GM19395 (cell line): ENCODE results near the gene TRAPPC8.
"Not testable (repeated sequence)": the region's sequence is repeated elsewhere in the genome, so short reads cannot be mapped to it uniquely, and the experiment has no call there.

Experiments
- ATAC-seq: cut with Tn5 transposase; IDR thresholded peaks from one replicate; pipeline ENCODE4 v1.9.1; 2021; ENCODE audit warnings: mild to moderate bottlenecking, moderate library complexity; ENCODE audit not compliant: unreplicated experiment

Gene TRAPPC8, protein sequence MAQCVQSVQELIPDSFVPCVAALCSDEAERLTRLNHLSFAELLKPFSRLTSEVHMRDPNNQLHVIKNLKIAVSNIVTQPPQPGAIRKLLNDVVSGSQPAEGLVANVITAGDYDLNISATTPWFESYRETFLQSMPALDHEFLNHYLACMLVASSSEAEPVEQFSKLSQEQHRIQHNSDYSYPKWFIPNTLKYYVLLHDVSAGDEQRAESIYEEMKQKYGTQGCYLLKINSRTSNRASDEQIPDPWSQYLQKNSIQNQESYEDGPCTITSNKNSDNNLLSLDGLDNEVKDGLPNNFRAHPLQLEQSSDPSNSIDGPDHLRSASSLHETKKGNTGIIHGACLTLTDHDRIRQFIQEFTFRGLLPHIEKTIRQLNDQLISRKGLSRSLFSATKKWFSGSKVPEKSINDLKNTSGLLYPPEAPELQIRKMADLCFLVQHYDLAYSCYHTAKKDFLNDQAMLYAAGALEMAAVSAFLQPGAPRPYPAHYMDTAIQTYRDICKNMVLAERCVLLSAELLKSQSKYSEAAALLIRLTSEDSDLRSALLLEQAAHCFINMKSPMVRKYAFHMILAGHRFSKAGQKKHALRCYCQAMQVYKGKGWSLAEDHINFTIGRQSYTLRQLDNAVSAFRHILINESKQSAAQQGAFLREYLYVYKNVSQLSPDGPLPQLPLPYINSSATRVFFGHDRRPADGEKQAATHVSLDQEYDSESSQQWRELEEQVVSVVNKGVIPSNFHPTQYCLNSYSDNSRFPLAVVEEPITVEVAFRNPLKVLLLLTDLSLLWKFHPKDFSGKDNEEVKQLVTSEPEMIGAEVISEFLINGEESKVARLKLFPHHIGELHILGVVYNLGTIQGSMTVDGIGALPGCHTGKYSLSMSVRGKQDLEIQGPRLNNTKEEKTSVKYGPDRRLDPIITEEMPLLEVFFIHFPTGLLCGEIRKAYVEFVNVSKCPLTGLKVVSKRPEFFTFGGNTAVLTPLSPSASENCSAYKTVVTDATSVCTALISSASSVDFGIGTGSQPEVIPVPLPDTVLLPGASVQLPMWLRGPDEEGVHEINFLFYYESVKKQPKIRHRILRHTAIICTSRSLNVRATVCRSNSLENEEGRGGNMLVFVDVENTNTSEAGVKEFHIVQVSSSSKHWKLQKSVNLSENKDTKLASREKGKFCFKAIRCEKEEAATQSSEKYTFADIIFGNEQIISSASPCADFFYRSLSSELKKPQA (N-terminal part only)

GRCh38 chr18:31942999-31943877 lies at the start of gene TRAPPC8:
Gene TRAPPC8, minus strand, starts transcription at chr18:31943128. Its CDS starts 364 bp downstream, at chr18:31942764.
- peak; percentile 85 for ATAC-seq

GRCh38 chr18:31990823-31991222 lies 47.9 kb upstream of the TRAPPC8 start:
- ATAC-seq, result peak; percentile 94

DNA sequence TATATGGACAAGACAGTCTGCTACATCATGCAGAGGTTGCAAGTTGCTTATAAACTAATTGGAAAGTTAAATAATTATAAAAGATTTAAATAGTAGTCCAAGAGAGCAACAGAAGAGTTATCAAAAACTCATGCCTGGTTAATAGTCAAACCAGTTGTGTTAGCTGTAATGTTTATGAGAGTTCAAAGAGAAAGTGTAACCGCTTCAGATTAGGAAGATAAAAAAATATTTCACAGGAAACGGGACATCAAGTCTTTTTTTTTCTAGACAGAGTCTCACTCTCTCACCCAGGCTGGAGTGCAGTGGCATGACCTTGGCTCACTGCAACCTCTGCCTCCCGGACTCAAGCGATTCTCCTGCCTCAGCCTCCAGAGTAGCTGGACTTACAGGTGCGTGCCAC lies 41.0 kb upstream of the TRAPPC8 start:
- ATAC-seq, result no peak

GRCh38 chr18:31983020-31983419 lies 40.1 kb upstream of the TRAPPC8 start:
- ATAC-seq, result no peak

- no peak for ATAC-seq
Observed at GRCh38 chr18:31980863-31981262, 37.9 kb upstream of the TRAPPC8 start.

DNA sequence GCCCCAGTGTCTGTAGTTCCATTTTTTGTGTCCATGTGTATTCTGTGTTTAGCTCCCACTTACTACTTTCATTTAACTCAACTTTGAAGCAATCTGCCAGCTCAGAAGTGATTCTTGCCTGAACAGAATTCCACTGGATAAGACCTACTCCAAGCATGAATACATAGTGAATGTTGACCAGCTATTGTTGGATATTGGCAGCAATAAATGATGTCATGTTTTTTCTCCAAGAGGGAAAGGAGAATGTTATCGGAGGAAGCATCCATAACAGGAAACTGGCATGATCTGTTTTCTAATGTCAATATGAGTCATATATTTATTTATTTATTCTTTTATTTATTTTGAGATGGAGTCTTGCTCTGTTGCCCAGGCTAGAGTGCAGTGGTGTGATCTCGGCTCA lies 36.8 kb upstream of the TRAPPC8 start:
- no peak for ATAC-seq

DNA sequence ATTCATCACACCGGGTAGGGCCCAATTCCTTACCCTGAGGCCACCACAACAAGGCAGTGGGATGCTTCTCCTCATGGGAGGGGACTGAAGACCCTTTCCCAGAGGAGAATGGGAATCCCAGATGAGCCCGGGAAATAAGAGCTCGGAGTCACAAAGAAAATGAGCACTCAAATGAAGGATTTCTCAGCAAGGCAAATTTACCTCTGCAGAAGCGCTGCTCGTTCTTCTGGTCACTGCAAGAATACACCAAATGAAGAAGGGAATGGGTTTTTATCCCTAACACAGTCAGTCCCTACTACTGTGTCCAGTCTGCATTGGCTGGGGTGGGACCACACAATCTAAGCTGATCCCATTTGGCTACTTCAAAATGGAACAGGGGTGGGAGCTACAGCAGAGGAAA lies 35.7 kb upstream of the TRAPPC8 start:
- no peak for ATAC-seq

DNA sequence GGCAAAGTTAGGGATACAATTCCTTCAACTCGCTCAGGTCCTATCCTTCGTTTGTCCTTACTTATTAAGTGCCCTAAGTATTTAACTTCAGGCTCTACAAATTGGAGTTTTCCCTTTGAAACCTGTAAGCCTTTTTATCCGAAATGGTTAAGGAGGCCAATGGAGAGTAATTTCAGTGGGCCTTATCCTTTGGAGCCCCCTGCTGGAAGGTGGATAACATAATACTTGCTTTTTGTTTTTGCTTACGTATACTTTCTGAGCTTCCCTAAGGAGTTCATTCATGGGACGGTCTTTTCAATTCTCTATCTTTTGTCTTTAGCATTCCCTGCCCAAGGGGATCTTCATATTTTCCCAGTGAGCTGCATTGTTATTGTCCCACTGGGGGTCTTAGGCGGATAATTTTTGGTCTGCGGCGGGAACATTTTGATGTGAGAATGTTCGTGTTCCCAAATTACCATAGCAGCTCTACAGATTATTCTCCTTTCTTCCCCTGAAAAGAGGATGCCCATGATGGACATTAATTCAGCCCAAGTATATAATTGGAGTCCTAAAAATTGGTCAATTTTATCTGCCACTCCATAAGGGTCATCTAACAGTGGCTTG lies 34.4 kb upstream of the TRAPPC8 start:
- no peak for ATAC-seq

GRCh38 chr18:31976242-31976641 lies 33.3 kb upstream of the TRAPPC8 start:
- ATAC-seq, result no peak

DNA sequence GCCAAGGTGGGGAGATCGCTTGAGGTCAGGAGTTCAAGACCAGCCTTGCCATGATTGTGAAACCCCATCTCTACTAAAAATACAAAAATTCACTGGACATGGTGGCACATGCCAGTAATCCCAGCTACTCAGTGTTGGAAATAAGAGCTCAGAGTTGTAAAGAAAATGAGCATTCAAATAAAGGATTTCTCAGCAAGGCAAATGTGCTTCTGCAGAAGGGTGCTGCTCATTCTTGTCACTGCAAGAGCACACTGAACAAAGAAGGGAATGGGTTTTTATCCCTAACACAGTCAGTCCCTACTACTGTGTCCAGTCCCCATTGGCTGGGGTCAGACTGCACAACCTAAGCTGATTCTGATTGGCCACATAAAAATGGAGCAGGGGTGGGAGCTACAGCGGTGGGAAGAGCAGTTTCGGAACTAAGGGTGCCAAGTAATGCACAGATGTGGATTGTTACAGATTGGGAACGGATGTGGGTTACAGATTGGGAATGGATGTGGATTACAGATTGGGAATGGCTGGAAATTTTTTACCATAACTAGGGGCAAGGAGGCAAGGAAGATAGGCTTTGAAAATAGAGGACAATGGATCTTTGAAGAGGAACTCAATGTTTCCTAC lies 31.1 kb upstream of the TRAPPC8 start:
- ATAC-seq, result no peak

- no peak for ATAC-seq
Observed at GRCh38 chr18:31970617-31971016, 27.7 kb upstream of the TRAPPC8 start.

GRCh38 chr18:31965316-31965970 lies 22.5 kb upstream of the TRAPPC8 start:
- ATAC-seq, result no peak

DNA sequence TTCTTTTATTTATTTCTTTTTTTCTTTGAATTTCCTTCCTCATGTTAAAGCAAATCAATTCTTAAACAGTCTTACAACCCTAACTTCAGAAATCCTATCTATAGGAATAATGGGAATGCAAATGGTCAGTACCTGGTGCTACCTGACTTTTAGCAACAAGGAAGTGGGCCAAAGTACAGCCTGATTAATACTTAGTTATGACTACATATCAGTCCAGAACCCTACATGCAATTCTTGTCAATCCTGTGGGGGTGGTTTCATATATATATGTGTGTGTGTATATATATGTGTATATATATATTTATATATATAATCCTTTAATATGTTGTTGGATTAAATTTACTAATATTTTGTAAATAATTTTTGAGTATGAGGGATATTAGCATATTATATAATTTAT lies 14.8 kb upstream of the TRAPPC8 start:
- no peak for ATAC-seq

DNA sequence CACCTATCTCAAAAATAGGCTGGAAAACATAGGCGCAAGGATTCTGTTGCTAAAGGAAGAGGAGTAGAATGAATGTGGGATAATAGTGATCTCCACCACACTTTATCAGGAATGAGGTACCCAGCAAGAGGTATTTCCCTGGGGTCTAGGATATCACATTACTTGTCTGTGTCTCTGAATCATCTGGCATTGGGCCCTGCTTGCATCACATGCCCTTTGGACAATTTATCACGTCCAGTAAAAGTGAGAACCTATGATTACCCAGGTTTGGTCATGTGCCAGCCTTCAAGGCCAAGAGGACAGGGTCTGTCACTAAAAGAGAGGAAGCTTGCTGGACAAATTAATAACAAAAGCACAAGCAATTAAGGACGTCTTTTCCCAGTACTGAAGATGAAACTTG lies 11.4 kb upstream of the TRAPPC8 start:
- no peak for ATAC-seq

- not testable (repeated sequence) for ATAC-seq
Observed at GRCh38 chr18:31953699-31954098, 10.8 kb upstream of the TRAPPC8 start.

GRCh38 chr18:31952223-31952622 lies 9.3 kb upstream of the TRAPPC8 start:
- no peak for ATAC-seq

DNA sequence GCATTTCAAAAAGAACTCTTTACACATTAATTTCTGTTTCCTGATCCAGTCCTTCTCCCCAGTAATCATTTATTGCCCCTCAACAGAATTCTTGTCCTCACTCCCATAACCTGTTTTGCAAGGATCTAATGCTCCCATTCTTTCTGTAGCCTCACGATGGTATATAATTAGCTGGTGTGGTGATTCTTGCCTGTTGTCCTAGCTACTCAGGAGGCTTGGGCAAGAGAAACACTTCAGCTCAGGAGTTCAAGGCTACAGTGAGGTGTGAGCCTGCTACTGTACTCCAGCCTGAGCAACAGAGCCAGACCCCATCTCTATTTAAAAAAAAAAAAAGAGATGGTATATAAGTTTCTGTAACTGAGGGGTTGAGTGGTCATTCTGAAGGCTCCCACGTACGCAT lies 7.7 kb upstream of the TRAPPC8 start:
- ATAC-seq, result no peak

- not testable (repeated sequence) for ATAC-seq
Observed at GRCh38 chr18:31948349-31948748, 5.4 kb upstream of the TRAPPC8 start.
